Panc1 (cell line): ENCODE data around the gene SCLT1. TPM values are rescaled to one million over a fixed set of nuclear protein-coding genes. Genes with fewer than 3 reads are reported as not detected.

Experiments used
- ATAC-seq: fragments of 200-7000 bp; cut with Tn5 transposase; 2 replicates; pipeline ENCODE4 v1.9.1; 2020; ENCODE audit warnings: mild to moderate bottlenecking, moderate library complexity
- BruUV-seq: library from RNA; stranded (reverse); fragments of 400-500 nt; replicated peaks from 2 replicates; lab custom pipeline; 2021; lab: Mats Ljungman, UMichigan
- CTCF ChIA-PET: fragments of 300-600 bp; sonication (Branson Sonifier 250); formaldehyde crosslinking; loops from one replicate; lab custom pipeline; 2022; ENCODE audit warnings: antibody characterized with exemption; lab: Charles Lee
- POLR2A ChIA-PET: fragments of 300-600 bp; sonication (Branson Sonifier 250); formaldehyde crosslinking; loops from one replicate; lab custom pipeline; 2022; ENCODE audit warnings: antibody characterized with exemption; lab: Charles Lee
- DNase-seq: peaks from one replicate; pipeline ENCODE4 v3.0.0-alpha.2; 2010; ENCODE audit warnings: low read depth, low spot score
- H3K27ac ChIP-seq: 2 replicates; pipeline ENCODE4 v1.5.1; 2011; ENCODE audit warnings: mild to moderate bottlenecking, low read length, inconsistent platforms
- H3K27me3 ChIP-seq: fragments of 200-500 bp; sonication (Bioruptor generic); 2 replicates; pipeline ENCODE4 v1.6.0; 2014; ENCODE audit warnings: low read length, inconsistent platforms; ENCODE audit not compliant: control insufficient read depth, insufficient read depth
- H3K36me3 ChIP-seq: fragments of 200-500 bp; sonication (Bioruptor generic); 2 replicates; pipeline ENCODE4 v1.5.1; 2014; ENCODE audit warnings: inconsistent platforms, mild to moderate bottlenecking, low read length, moderate library complexity; ENCODE audit not compliant: control insufficient read depth, insufficient read depth
- H3K4me1 ChIP-seq: 2 replicates; pipeline ENCODE4 v1.5.1; 2011; ENCODE audit warnings: inconsistent platforms, mild to moderate bottlenecking, low read length, moderate library complexity; ENCODE audit not compliant: control insufficient read depth, insufficient read depth
- H3K4me3 ChIP-seq, 2 experiments: 2 replicates each; pipeline ENCODE4 v1.5.1; 2011 to 2012; ENCODE audit warnings: low read depth in 2 of 2, low read length in 2 of 2, mild to moderate bottlenecking in 2 of 2, inconsistent platforms in 1 of 2, moderate library complexity in 1 of 2
- H3K9me3 ChIP-seq: fragments of 200-500 bp; sonication (Bioruptor generic); 2 replicates; pipeline ENCODE4 v1.5.1; 2014; ENCODE audit warnings: low read depth, mild to moderate bottlenecking, inconsistent platforms, low read length, moderate library complexity; ENCODE audit not compliant: control insufficient read depth, insufficient read depth
- CTCF ChIP-seq: fragments of 450-650 bp; IDR thresholded peaks from 2 replicates; pipeline ENCODE4 v1.5.1; 2017; ENCODE audit warnings: mild to moderate bottlenecking
- POLR2AphosphoS5 ChIP-seq: IDR thresholded peaks from 2 replicates; pipeline ENCODE4 v1.6.1; 2012; ENCODE audit warnings: mild to moderate bottlenecking, low read depth, low read length, moderate library complexity
- REST ChIP-seq, 2 experiments: IDR thresholded peaks; 2 replicates each; pipeline ENCODE4 v1.6.1; 2011 to 2012; ENCODE audit warnings: low read depth in 2 of 2, control low read depth in 1 of 2, low read length in 1 of 2, mild to moderate bottlenecking in 1 of 2, moderate library complexity in 1 of 2; ENCODE audit not compliant: insufficient read depth in 1 of 2
- SIN3A ChIP-seq: IDR thresholded peaks from 2 replicates; pipeline ENCODE4 v1.6.1; 2012; ENCODE audit warnings: low read depth, mild to moderate bottlenecking, low read length, moderate library complexity, borderline replicate concordance; ENCODE audit not compliant: insufficient read depth
- TCF7L2 ChIP-seq: IDR thresholded peaks from 2 replicates; pipeline ENCODE4 v1.6.1; 2011; ENCODE audit warnings: mild to moderate bottlenecking, low read depth, low read length, inconsistent platforms
- in situ Hi-C: cut with HindIII; loops from 2 replicates; pipeline ENCODE4 v1.10.0; 2016; ENCODE audit warnings: low sequenced_read_pairs, low pct_unique_long_range_greater_than_20kb
- intact Hi-C: fragments of 100-400 bp; cut with micrococcal nuclease; formaldehyde crosslinking; loops from one replicate; pipeline ENCODE4 v1.10.0; 2022; ENCODE audit not compliant: unreplicated experiment
- total RNA-seq: library from RNA; stranded (reverse); gene quantifications from one replicate; pipeline ENCODE4 v1.2.1, GENCODE V29; 2021; ENCODE audit not compliant: unreplicated experiment

The SCLT1 gene
- total RNA-seq, 1 experiment from 2014 or later = 9.7 TPM

GRCh38 chr4:128869776-128870509 lies 223.4 kb downstream of the SCLT1 start:
- BruUV-seq = no TSS peak
- no peaks in the 10 kb centered on the region for H3K27me3 ChIP-seq
- in situ Hi-C loops = no loop called here

GRCh38 chr4:128868758-128869157 lies 224.6 kb downstream of the SCLT1 start:
- no TSS peak for BruUV-seq
- H3K9me3 ChIP-seq = no peaks in the 10 kb centered on the region
- in situ Hi-C loops = no loop called here
- H3K36me3 ChIP-seq = peaks cover 2% of the 10 kb centered on the region; the same call in 1 of the 2 replicates
- DNase-seq (no peak), ATAC-seq (no peak)
- ChIA-PET CTCF (no interaction called here), POLR2A (no interaction called here)
- no peak overlapping the region for H3K27ac ChIP-seq
- no peaks in the 10 kb centered on the region for H3K4me1 ChIP-seq
- intact Hi-C loops = no loop called here
- H3K27me3 ChIP-seq = no peaks in the 10 kb centered on the region
- TF ChIP-seq REST (IDR thresholded peaks at IDR 0.05; ENCODE audit: insufficient read depth in 1 of 2, low read depth in 2 of 2, low read length in 1 of 2) (no peak), CTCF (no peak), POLR2AphosphoS5 (no peak)
- no peak overlapping the region for H3K4me3 ChIP-seq

More at GRCh38 chr4:128869776-128870509, 223.4 kb downstream of the SCLT1 start:
- H3K4me3 ChIP-seq = no peak overlapping the region
- no peak for DNase-seq
- ChIA-PET CTCF (no interaction called here), POLR2A (no interaction called here)
- H3K9me3 ChIP-seq = no peaks in the 10 kb centered on the region
- H3K27ac ChIP-seq = no peak overlapping the region
- TF ChIP-seq TCF7L2 = no peak
- no peak for TF ChIP-seq CTCF
- TF ChIP-seq POLR2AphosphoS5 = no peak
- TF ChIP-seq SIN3A = no peak
- no peak for TF ChIP-seq REST (IDR thresholded peaks at IDR 0.05; ENCODE audit: insufficient read depth in 1 of 2, low read depth in 2 of 2, low read length in 1 of 2)
- peaks cover 2% of the 10 kb centered on the region; the same call in 1 of the 2 replicates for H3K36me3 ChIP-seq
- no peaks in the 10 kb centered on the region for H3K4me1 ChIP-seq
- intact Hi-C loops = no loop called here
- no peak for ATAC-seq
